ENCODE results near the gene NEDD4L.

GRCh38 chr18:58349650-58350049 is 305.6 kb downstream of the NEDD4L start:
- TF ChIP-seq POLR2AphosphoS5 (IDR thresholded peaks at IDR 0.05; ENCODE audit: low read length) = no peak
- TF ChIP-seq, protein P1, sequence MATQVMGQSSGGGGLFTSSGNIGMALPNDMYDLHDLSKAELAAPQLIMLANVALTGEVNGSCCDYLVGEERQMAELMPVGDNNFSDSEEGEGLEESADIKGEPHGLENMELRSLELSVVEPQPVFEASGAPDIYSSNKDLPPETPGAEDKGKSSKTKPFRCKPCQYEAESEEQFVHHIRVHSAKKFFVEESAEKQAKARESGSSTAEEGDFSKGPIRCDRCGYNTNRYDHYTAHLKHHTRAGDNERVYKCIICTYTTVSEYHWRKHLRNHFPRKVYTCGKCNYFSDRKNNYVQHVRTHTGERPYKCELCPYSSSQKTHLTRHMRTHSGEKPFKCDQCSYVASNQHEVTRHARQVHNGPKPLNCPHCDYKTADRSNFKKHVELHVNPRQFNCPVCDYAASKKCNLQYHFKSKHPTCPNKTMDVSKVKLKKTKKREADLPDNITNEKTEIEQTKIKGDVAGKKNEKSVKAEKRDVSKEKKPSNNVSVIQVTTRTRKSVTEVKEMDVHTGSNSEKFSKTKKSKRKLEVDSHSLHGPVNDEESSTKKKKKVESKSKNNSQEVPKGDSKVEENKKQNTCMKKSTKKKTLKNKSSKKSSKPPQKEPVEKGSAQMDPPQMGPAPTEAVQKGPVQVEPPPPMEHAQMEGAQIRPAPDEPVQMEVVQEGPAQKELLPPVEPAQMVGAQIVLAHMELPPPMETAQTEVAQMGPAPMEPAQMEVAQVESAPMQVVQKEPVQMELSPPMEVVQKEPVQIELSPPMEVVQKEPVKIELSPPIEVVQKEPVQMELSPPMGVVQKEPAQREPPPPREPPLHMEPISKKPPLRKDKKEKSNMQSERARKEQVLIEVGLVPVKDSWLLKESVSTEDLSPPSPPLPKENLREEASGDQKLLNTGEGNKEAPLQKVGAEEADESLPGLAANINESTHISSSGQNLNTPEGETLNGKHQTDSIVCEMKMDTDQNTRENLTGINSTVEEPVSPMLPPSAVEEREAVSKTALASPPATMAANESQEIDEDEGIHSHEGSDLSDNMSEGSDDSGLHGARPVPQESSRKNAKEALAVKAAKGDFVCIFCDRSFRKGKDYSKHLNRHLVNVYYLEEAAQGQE (IDR thresholded peaks at IDR 0.05; ENCODE audit: low read depth, low read length) = no peak
- no peak for TF ChIP-seq ZBED1 (IDR thresholded peaks at IDR 0.05; ENCODE audit: borderline replicate concordance)
- TF ChIP-seq, protein P2, sequence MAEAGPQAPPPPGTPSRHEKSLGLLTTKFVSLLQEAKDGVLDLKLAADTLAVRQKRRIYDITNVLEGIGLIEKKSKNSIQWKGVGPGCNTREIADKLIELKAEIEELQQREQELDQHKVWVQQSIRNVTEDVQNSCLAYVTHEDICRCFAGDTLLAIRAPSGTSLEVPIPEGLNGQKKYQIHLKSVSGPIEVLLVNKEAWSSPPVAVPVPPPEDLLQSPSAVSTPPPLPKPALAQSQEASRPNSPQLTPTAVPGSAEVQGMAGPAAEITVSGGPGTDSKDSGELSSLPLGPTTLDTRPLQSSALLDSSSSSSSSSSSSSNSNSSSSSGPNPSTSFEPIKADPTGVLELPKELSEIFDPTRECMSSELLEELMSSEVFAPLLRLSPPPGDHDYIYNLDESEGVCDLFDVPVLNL (IDR thresholded peaks at IDR 0.05; ENCODE audit: low read depth, low read length) = no peak
